ENCODE measurements around the gene ANXA9. TPM values are rescaled to one million over a fixed set of nuclear protein-coding genes. Genes with fewer than 3 reads are reported as not detected.

ANXA9 gene
- total RNA-seq, 1 experiment from 2014 or later = 1.2 TPM

- TF ChIP-seq CTCF (IDR thresholded peaks at IDR 0.05) (no peak), REST (IDR thresholded peaks at IDR 0.05; ENCODE audit: insufficient read depth in 1 of 2, low read depth in 2 of 2, low read length in 1 of 2) (no peak), POLR2AphosphoS5 (IDR thresholded peaks at IDR 0.05; ENCODE audit: low read depth, low read length) (no peak), SIN3A (IDR thresholded peaks at IDR 0.05; ENCODE audit: borderline replicate concordance, insufficient read depth, low read depth, low read length) (no peak), TCF7L2 (IDR thresholded peaks at IDR 0.05; ENCODE audit: low read depth, low read length) (no peak)
- Histone ChIP-seq H3K4me1 (ENCODE audit: control insufficient read depth, insufficient read depth, low read length) (peaks cover 5% of the 10 kb centered on the region; the same call in 1 of the 2 replicates), H3K27me3 (ENCODE audit: control insufficient read depth, insufficient read depth, low read length) (no peaks in the 10 kb centered on the region), H3K4me3 (ENCODE audit: low read depth in 2 of 2, low read length in 2 of 2) (no peak overlapping the region), H3K27ac (ENCODE audit: low read length) (no peak overlapping the region), H3K9me3 (ENCODE audit: control insufficient read depth, insufficient read depth, low read depth, low read length) (no peaks in the 10 kb centered on the region), H3K36me3 (ENCODE audit: control insufficient read depth, insufficient read depth, low read length) (no peaks in the 10 kb centered on the region)
- in situ Hi-C loops (cut with HindIII; ENCODE audit: low pct_unique_long_range_greater_than_20kb, low sequenced_read_pairs) = no loop called here
- DNase-seq (ENCODE audit: low read depth, low spot score) = no peak
- ChIA-PET CTCF (no interaction called here), POLR2A (no interaction called here)
- BruUV-seq (replicated peaks) = no TSS peak
- ATAC-seq = no peak
- intact Hi-C loops (cut with micrococcal nuclease; ENCODE audit: unreplicated experiment) = no loop called here
These were observed 18.3 kb downstream of the ANXA9 start for GRCh38 chr1:151000408-151000807.

GRCh38 chr1:151001602-151002001 is 19.5 kb downstream of the ANXA9 start:
- Histone ChIP-seq H3K36me3 (ENCODE audit: control insufficient read depth, insufficient read depth, low read length) (no peaks in the 10 kb centered on the region), H3K27ac (ENCODE audit: low read length) (no peak overlapping the region), H3K4me3 (ENCODE audit: low read depth in 2 of 2, low read length in 2 of 2) (no peak overlapping the region), H3K9me3 (ENCODE audit: control insufficient read depth, insufficient read depth, low read depth, low read length) (no peaks in the 10 kb centered on the region), H3K27me3 (ENCODE audit: control insufficient read depth, insufficient read depth, low read length) (no peaks in the 10 kb centered on the region), H3K4me1 (ENCODE audit: control insufficient read depth, insufficient read depth, low read length) (no peaks in the 10 kb centered on the region)
- no TSS peak for BruUV-seq (replicated peaks)
- DNase-seq (ENCODE audit: low read depth, low spot score) (no peak), ATAC-seq (no peak)
- in situ Hi-C loops (cut with HindIII; ENCODE audit: low pct_unique_long_range_greater_than_20kb, low sequenced_read_pairs) (no loop called here), intact Hi-C loops (cut with micrococcal nuclease; ENCODE audit: unreplicated experiment) (no loop called here)
- no peak for TF ChIP-seq POLR2AphosphoS5 (IDR thresholded peaks at IDR 0.05; ENCODE audit: low read depth, low read length)
- TF ChIP-seq TCF7L2 (IDR thresholded peaks at IDR 0.05; ENCODE audit: low read depth, low read length) = no peak
- ChIA-PET CTCF (no interaction called here), POLR2A (no interaction called here)

- in situ Hi-C loops (cut with HindIII; ENCODE audit: low pct_unique_long_range_greater_than_20kb, low sequenced_read_pairs) = no loop called here
These were observed 20.0 kb downstream of the ANXA9 start for GRCh38 chr1:151002051-151002450.

More at GRCh38 chr1:151002051-151002450, 20.0 kb downstream of the ANXA9 start:
- Histone ChIP-seq H3K27ac (ENCODE audit: low read length) (no peak overlapping the region), H3K4me1 (ENCODE audit: control insufficient read depth, insufficient read depth, low read length) (no peaks in the 10 kb centered on the region), H3K9me3 (ENCODE audit: control insufficient read depth, insufficient read depth, low read depth, low read length) (no peaks in the 10 kb centered on the region), H3K36me3 (ENCODE audit: control insufficient read depth, insufficient read depth, low read length) (no peaks in the 10 kb centered on the region), H3K27me3 (ENCODE audit: control insufficient read depth, insufficient read depth, low read length) (no peaks in the 10 kb centered on the region), H3K4me3 (ENCODE audit: low read depth in 2 of 2, low read length in 2 of 2) (no peak overlapping the region)
- DNase-seq (ENCODE audit: low read depth, low spot score) (no peak), ATAC-seq (no peak)
- POLR2A ChIA-PET = no interaction called here
- BruUV-seq (replicated peaks) = no TSS peak
- intact Hi-C loops (cut with micrococcal nuclease; ENCODE audit: unreplicated experiment) = no loop called here
- CTCF ChIA-PET = no interaction called here
- TF ChIP-seq REST (IDR thresholded peaks at IDR 0.05; ENCODE audit: insufficient read depth in 1 of 2, low read depth in 2 of 2, low read length in 1 of 2) (no peak), POLR2AphosphoS5 (IDR thresholded peaks at IDR 0.05; ENCODE audit: low read depth, low read length) (no peak), SIN3A (IDR thresholded peaks at IDR 0.05; ENCODE audit: borderline replicate concordance, insufficient read depth, low read depth, low read length) (no peak), CTCF (IDR thresholded peaks at IDR 0.05) (no peak), TCF7L2 (IDR thresholded peaks at IDR 0.05; ENCODE audit: low read depth, low read length) (no peak)

Measured in Panc1 (cell line).